Measurements from ENCODE around the gene TRMT2A.

- TF ChIP-seq CTCF (IDR thresholded peaks at IDR 0.05) (no peak), EZH2phosphoT487 (IDR thresholded peaks at IDR 0.05) (no peak)
These were observed 4.9 kb upstream of the TRMT2A start for GRCh38 chr22:20121856-20122415.
